Lung (tissue), 12 donors: Measurements from ENCODE around the gene TOX2. TPM values are rescaled to one million over a fixed set of nuclear protein-coding genes. Genes with fewer than 3 reads are reported as not detected.

Source experiments
- ATAC-seq: fragments of 200-7000 bp; cut with Tn5 transposase; one replicate; pipeline ENCODE4 v1.9.1; 2020; ENCODE audit warnings: moderate number of reproducible peaks; ENCODE audit not compliant: insufficient read depth, low FRiP score
- DNase-seq, 3 donors: peaks; one replicate each; pipeline ENCODE4 v3.0.0-alpha.2; 2013 to 2017
- H3K27ac ChIP-seq, 2 donors: one replicate each; pipeline ENCODE4 v1.5.1; 2013; ENCODE audit warnings: mild to moderate bottlenecking in 2 of 2, moderate library complexity in 2 of 2, control low read depth in 1 of 2, inconsistent platforms in 1 of 2, low read depth in 1 of 2, low read length in 1 of 2
- H3K27me3 ChIP-seq, 3 donors: one replicate each; pipeline ENCODE4 v1.5.1; 2013; ENCODE audit warnings: low read length in 2 of 3; ENCODE audit not compliant: control insufficient read depth in 3 of 3, insufficient read depth in 3 of 3
- H3K36me3 ChIP-seq, 4 donors: one replicate each; pipeline ENCODE4 v1.5.1; 2013; ENCODE audit warnings: low read length in 4 of 4, mild to moderate bottlenecking in 1 of 4, moderate library complexity in 1 of 4; ENCODE audit not compliant: control insufficient read depth in 4 of 4, insufficient read depth in 4 of 4
- H3K4me1 ChIP-seq, 5 donors: one replicate each; pipeline ENCODE4 v1.5.1; 2013; ENCODE audit warnings: low read length in 5 of 5, mild to moderate bottlenecking in 2 of 5, moderate library complexity in 1 of 5; ENCODE audit not compliant: control insufficient read depth in 5 of 5, insufficient read depth in 5 of 5
- H3K4me3 ChIP-seq: one replicate; pipeline ENCODE4 v1.5.1; 2013; ENCODE audit warnings: mild to moderate bottlenecking, control low read depth, moderate library complexity
- H3K9ac ChIP-seq, 2 donors: one replicate each; pipeline ENCODE4 v1.5.1; 2013; ENCODE audit warnings: low read length in 2 of 2, control low read depth in 1 of 2; ENCODE audit not compliant: insufficient read depth in 1 of 2
- H3K9me3 ChIP-seq, 4 donors: one replicate each; pipeline ENCODE4 v1.5.1; 2013; ENCODE audit warnings: low read length in 3 of 4, mild to moderate bottlenecking in 1 of 4, moderate library complexity in 1 of 4; ENCODE audit not compliant: control insufficient read depth in 4 of 4, insufficient read depth in 3 of 4
- WGBS, 2 donors: extraction: QIAGEN DNeasy Blood & Tissue Kit; methylation state at CpG; one replicate each; pipeline ENCODE4 v1.1.7; 2013; 5-methylcytosine and 5-hydroxymethylcytosine counted together
- polyA plus RNA-seq, 2 donors: library from polyadenylated mRNA; stranded (reverse); fragments of 200-250 nt; gene quantifications; one replicate each; pipeline ENCODE4 v1.2.1, GENCODE V29; 2013
- total RNA-seq, 2 donors: library from RNA; depleted of rRNA in 1 of 2; stranded (reverse); fragments of >200 nt in 1 of 2; gene quantifications; one replicate each; pipeline ENCODE4 v1.2.1, GENCODE V29; 2014 to 2021
- TF ChIP-seq, protein P1 (sequence below): IDR thresholded peaks from 2 replicates; pipeline ENCODE4 v1.5.1; 2012; ENCODE audit warnings: mild to moderate bottlenecking; ENCODE audit errors: control extremely low read depth, extremely low read depth
- donor health status: control.
- donor health status: control.
- donor health status: Bipolar disorder and iron deficiency.
- donor health status: healthy.
- donor health status: DM: yes; HTN: yes; CAD: no.

The TOX2 gene
- total and polyA plus RNA-seq, 4 donors, result 12.0 to 25.5 (median 16.6) TPM

DNA sequence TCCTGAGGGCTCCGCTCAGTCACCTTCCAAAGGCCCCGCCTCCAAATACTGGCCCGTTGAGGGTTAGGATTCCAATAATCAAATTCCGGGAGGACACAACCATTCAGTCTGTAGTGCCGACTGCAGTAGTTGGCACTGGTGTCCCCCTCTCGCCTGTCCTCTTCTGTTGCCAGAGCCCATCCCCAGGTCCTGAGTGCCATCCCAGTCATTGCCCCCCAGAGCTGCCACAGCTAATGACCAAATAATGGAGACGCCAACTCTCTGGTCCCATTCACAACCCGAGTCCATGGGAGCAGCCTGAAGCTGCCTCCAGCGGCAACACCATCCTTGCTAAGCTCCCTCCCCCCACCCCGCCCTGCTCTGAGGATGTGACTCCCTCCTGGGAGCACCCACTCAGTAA, 156.4 kb downstream of the TOX2 start:
- Histone ChIP-seq H3K9ac (no peak overlapping the region), H3K27ac (no peak overlapping the region), H3K4me3 (no peak overlapping the region), H3K36me3 (peaks cover 0 to 8% (median under 1%) of the 10 kb centered on the region in 4 donors), H3K27me3 (no peaks in the 10 kb centered on the region), H3K9me3 (peaks cover 0 to 3% (median 0%) of the 10 kb centered on the region in 4 donors), H3K4me1 (no peaks in the 10 kb centered on the region)
- ATAC-seq (no peak), DNase-seq (no peak)
- TF ChIP-seq, protein P1, sequence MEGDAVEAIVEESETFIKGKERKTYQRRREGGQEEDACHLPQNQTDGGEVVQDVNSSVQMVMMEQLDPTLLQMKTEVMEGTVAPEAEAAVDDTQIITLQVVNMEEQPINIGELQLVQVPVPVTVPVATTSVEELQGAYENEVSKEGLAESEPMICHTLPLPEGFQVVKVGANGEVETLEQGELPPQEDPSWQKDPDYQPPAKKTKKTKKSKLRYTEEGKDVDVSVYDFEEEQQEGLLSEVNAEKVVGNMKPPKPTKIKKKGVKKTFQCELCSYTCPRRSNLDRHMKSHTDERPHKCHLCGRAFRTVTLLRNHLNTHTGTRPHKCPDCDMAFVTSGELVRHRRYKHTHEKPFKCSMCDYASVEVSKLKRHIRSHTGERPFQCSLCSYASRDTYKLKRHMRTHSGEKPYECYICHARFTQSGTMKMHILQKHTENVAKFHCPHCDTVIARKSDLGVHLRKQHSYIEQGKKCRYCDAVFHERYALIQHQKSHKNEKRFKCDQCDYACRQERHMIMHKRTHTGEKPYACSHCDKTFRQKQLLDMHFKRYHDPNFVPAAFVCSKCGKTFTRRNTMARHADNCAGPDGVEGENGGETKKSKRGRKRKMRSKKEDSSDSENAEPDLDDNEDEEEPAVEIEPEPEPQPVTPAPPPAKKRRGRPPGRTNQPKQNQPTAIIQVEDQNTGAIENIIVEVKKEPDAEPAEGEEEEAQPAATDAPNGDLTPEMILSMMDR, result no peak
- 90 to 91% methylated on average over 10 of the region's 10 CpGs for WGBS, 2 donors

DNA sequence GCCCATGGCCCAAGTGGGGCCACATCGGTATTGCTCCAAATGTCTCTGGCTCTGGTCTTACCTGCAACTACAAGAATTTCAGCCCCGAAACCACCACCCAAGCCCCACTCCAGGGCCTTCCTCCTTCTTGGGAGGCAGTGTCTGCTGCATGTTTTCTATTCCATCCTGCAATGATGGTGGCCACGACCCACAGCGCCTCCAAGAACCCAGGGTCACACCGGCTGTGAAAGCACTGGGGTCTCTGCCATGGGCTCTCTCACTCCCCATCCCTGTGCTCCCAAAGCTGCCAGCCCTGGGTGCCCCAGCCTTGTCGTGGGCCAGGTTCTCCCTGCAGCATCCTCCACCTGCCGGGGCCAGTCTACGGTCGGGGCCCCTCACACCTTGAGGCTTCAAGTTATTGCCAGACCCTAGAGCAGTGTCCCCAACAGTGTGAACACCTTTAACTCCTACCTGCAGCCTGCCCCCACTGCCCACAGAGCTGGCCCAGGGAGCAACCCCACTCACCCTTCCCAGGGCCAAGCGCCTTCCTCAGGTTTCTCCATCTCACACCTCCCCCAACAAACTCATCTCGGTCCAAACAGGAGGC, 157.0 kb downstream of the TOX2 start:
- ATAC-seq, result no peak
- Histone ChIP-seq H3K4me3 (no peak overlapping the region), H3K27ac (no peak overlapping the region), H3K9me3 (peaks cover 0 to 3% (median 0%) of the 10 kb centered on the region in 4 donors), H3K27me3 (no peaks in the 10 kb centered on the region), H3K36me3 (peaks cover 0 to 8% (median 0%) of the 10 kb centered on the region in 4 donors), H3K9ac (no peak overlapping the region), H3K4me1 (no peaks in the 10 kb centered on the region)
- TF ChIP-seq, protein P1, result no peak
- no peak for DNase-seq
- WGBS, 2 donors, result 91 to 95% methylated on average over 11 of the region's 11 CpGs

DNA sequence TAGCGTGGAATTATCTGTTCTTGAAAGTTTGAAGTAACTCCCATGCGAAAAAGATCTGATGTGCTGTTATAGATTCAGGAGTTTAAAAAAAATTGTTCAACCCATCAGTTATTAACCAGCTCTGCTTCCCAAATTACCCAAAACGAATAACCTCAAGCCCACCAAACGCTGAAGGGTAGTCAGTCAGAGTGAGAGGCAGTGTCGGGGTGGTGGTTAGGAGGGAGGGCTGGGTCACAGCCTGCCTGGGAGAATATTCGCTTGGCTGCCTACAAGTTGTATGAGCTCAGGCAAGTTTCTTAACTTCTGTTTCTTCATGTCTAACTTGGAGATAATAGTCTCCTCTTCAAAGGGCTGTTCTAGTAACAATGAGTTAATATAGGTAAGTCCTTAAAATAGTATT, 157.7 kb downstream of the TOX2 start:
- Histone ChIP-seq H3K27me3 (no peaks in the 10 kb centered on the region), H3K4me3 (no peak overlapping the region), H3K9ac (no peak overlapping the region), H3K9me3 (peaks cover 0 to 3% (median 0%) of the 10 kb centered on the region in 4 donors), H3K36me3 (peaks cover 0 to 8% (median 0%) of the 10 kb centered on the region in 4 donors), H3K4me1 (no peaks in the 10 kb centered on the region), H3K27ac (no peak overlapping the region)
- DNase-seq (no peak), ATAC-seq (no peak)
- TF ChIP-seq, protein P1, result no peak
- 55 to 62% methylated on average over 6 of the region's 6 CpGs for WGBS, 2 donors
